ENCODE results near the gene SLC22A12. TPM values are rescaled to one million over a fixed set of nuclear protein-coding genes. Genes with fewer than 3 reads are reported as not detected.

The SLC22A12 gene
- total and polyA plus RNA-seq, 2 of the 8 experiments (the other 6 are each of a cell fraction or from before 2014, with no cell fraction given), result not detected

DNA sequence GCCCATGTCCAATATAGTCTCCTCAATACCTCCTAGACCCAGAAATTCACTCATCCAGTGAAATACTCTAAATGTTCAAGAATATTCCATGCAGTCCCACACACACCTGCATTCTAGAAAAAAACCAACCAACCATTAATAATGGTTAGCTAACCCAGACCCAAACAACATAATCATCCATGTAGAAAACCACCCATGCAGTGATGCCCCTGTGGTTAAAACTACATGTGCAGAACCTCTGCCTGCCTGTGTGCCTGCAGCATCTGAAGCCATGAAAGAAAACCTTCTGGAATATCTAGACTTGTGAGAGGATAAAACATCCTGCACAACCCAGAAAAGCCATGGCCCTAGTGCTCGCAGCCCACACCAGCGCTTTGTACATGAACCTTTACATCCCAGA, 47.8 kb downstream of the SLC22A12 start (continued):
- TF ChIP-seq, protein P1, sequence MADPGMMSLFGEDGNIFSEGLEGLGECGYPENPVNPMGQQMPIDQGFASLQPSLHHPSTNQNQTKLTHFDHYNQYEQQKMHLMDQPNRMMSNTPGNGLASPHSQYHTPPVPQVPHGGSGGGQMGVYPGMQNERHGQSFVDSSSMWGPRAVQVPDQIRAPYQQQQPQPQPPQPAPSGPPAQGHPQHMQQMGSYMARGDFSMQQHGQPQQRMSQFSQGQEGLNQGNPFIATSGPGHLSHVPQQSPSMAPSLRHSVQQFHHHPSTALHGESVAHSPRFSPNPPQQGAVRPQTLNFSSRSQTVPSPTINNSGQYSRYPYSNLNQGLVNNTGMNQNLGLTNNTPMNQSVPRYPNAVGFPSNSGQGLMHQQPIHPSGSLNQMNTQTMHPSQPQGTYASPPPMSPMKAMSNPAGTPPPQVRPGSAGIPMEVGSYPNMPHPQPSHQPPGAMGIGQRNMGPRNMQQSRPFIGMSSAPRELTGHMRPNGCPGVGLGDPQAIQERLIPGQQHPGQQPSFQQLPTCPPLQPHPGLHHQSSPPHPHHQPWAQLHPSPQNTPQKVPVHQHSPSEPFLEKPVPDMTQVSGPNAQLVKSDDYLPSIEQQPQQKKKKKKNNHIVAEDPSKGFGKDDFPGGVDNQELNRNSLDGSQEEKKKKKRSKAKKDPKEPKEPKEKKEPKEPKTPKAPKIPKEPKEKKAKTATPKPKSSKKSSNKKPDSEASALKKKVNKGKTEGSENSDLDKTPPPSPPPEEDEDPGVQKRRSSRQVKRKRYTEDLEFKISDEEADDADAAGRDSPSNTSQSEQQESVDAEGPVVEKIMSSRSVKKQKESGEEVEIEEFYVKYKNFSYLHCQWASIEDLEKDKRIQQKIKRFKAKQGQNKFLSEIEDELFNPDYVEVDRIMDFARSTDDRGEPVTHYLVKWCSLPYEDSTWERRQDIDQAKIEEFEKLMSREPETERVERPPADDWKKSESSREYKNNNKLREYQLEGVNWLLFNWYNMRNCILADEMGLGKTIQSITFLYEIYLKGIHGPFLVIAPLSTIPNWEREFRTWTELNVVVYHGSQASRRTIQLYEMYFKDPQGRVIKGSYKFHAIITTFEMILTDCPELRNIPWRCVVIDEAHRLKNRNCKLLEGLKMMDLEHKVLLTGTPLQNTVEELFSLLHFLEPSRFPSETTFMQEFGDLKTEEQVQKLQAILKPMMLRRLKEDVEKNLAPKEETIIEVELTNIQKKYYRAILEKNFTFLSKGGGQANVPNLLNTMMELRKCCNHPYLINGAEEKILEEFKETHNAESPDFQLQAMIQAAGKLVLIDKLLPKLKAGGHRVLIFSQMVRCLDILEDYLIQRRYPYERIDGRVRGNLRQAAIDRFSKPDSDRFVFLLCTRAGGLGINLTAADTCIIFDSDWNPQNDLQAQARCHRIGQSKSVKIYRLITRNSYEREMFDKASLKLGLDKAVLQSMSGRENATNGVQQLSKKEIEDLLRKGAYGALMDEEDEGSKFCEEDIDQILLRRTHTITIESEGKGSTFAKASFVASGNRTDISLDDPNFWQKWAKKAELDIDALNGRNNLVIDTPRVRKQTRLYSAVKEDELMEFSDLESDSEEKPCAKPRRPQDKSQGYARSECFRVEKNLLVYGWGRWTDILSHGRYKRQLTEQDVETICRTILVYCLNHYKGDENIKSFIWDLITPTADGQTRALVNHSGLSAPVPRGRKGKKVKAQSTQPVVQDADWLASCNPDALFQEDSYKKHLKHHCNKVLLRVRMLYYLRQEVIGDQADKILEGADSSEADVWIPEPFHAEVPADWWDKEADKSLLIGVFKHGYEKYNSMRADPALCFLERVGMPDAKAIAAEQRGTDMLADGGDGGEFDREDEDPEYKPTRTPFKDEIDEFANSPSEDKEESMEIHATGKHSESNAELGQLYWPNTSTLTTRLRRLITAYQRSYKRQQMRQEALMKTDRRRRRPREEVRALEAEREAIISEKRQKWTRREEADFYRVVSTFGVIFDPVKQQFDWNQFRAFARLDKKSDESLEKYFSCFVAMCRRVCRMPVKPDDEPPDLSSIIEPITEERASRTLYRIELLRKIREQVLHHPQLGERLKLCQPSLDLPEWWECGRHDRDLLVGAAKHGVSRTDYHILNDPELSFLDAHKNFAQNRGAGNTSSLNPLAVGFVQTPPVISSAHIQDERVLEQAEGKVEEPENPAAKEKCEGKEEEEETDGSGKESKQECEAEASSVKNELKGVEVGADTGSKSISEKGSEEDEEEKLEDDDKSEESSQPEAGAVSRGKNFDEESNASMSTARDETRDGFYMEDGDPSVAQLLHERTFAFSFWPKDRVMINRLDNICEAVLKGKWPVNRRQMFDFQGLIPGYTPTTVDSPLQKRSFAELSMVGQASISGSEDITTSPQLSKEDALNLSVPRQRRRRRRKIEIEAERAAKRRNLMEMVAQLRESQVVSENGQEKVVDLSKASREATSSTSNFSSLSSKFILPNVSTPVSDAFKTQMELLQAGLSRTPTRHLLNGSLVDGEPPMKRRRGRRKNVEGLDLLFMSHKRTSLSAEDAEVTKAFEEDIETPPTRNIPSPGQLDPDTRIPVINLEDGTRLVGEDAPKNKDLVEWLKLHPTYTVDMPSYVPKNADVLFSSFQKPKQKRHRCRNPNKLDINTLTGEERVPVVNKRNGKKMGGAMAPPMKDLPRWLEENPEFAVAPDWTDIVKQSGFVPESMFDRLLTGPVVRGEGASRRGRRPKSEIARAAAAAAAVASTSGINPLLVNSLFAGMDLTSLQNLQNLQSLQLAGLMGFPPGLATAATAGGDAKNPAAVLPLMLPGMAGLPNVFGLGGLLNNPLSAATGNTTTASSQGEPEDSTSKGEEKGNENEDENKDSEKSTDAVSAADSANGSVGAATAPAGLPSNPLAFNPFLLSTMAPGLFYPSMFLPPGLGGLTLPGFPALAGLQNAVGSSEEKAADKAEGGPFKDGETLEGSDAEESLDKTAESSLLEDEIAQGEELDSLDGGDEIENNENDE (IDR thresholded peaks at IDR 0.05; ENCODE audit: insufficient replicate concordance, low read length), result no peak
- no peak for TF ChIP-seq POU5F1 (IDR thresholded peaks at IDR 0.05; ENCODE audit: low read depth, low read length)

All from H1 (cell line).